Psoas muscle (tissue), 8 donors: ENCODE data around the gene PRKAR1A. TPM values are rescaled to one million over a fixed set of nuclear protein-coding genes. Genes with fewer than 3 reads are reported as not detected.

Experiments used
- ATAC-seq, 4 donors: fragments of 200-7000 bp; cut with Tn5 transposase; one replicate each; pipeline ENCODE4 v1.9.1; 2020; ENCODE audit warnings: moderate library complexity in 3 of 4, mild to moderate bottlenecking in 2 of 4
- DNase-seq, 2 donors: peaks; one replicate each; pipeline ENCODE4 v3.0.0-alpha.2; 2020
- H3K27ac ChIP-seq: fragments of 200-600 bp; one replicate; pipeline ENCODE4 v1.8.0; 2022
- H3K27me3 ChIP-seq, 3 donors: fragments of 200-600 bp in 1 of 3; one replicate each; pipeline versions ENCODE4 v1.6.1 to v1.8.0; 2013 to 2022; ENCODE audit warnings: low read length in 2 of 3, mild to moderate bottlenecking in 2 of 3, moderate library complexity in 1 of 3; ENCODE audit not compliant: insufficient read depth in 3 of 3
- H3K36me3 ChIP-seq, 2 donors: fragments of 200-600 bp in 1 of 2; one replicate each; pipeline versions ENCODE4 v1.6.1 to v1.8.0; 2013 to 2022; ENCODE audit warnings: low read depth in 1 of 2, mild to moderate bottlenecking in 1 of 2, moderate library complexity in 1 of 2; ENCODE audit not compliant: insufficient read depth in 1 of 2
- H3K4me1 ChIP-seq: fragments of 200-600 bp; one replicate; pipeline ENCODE4 v1.8.0; 2022
- H3K4me3 ChIP-seq: fragments of 200-600 bp; one replicate; pipeline ENCODE4 v1.8.0; 2022; ENCODE audit warnings: mild to moderate bottlenecking
- H3K9me3 ChIP-seq: fragments of 200-600 bp; one replicate; pipeline ENCODE4 v1.8.0; 2022
- CTCF ChIP-seq: fragments of 200-600 bp; IDR thresholded peaks from one replicate; pipeline ENCODE4 v1.8.0; 2022; ENCODE audit warnings: antibody characterized with exemption
- WGBS, 3 donors: extraction: QIAGEN DNeasy Blood & Tissue Kit; methylation state at CpG; one replicate each; pipeline versions ENCODE4 v1.1.6 to v1.1.7; 2013; 5-methylcytosine and 5-hydroxymethylcytosine counted together
- intact Hi-C, 2 donors: fragments of 100-400 bp; cut with DNase I; formaldehyde crosslinking; loops; one replicate each; pipeline versions ENCODE4 v1.11.0 to v1.14.2; 2022
- polyA plus RNA-seq, 3 donors: library from polyadenylated mRNA; stranded (reverse); fragments of 200-250 nt; gene quantifications; one replicate each; pipeline ENCODE4 v1.2.3, GENCODE V29; 2013
- total RNA-seq, 4 donors: library from RNA; stranded (reverse); fragmentation: NEBNext Ultra II Directional in 2 of 4; extraction: Animal tissue kit (Norgen Biotek cat#: 25700) in 2 of 4; gene quantifications; one replicate each; pipeline versions ENCODE4 v1.2.1 to v1.2.4, GENCODE V29; 2021 to 2023
- donor health status: healthy with polysubstance abuse.
- donor health status: DM: no; HTN: no; CAD: no; lungs with moderate emphysema.
- donor health status: Bipolar disorder and iron deficiency.
- donor health status: healthy.
- donor health status: DM: yes; HTN: yes; CAD: no.
- donor health status: DM: no; HTN: no; CAD: no.
- donor health status: DM: no; HTN: no; CAD: no.
- donor health status: DM: yes; HTN: yes; CAD: no.

The PRKAR1A gene
- total and polyA plus RNA-seq, 7 donors: 145 to 2,295 (median 386) TPM

- no peaks in the 10 kb centered on the region for H3K36me3 ChIP-seq
- H3K4me1 ChIP-seq: no peaks in the 10 kb centered on the region
- ATAC-seq (no peak), DNase-seq (no peak)
- no peak overlapping the region for H3K27ac ChIP-seq
- H3K9me3 ChIP-seq: no peaks in the 10 kb centered on the region
- H3K27me3 ChIP-seq: no peaks in the 10 kb centered on the region
- no peak overlapping the region for H3K4me3 ChIP-seq
- TF ChIP-seq CTCF: no peak
- intact Hi-C loops: no loop called here
Observed at GRCh38 chr17:68569346-68569745, 57.1 kb downstream of the PRKAR1A start.

- 58 to 64% (median 59%) methylated on average over 1 of the region's 1 CpG for WGBS, 3 donors
- H3K27me3 ChIP-seq: no peaks in the 10 kb centered on the region
- no peak for ATAC-seq
- DNase-seq: no peak
- no peak for TF ChIP-seq CTCF
- intact Hi-C loops: no loop called here
- H3K36me3 ChIP-seq: no peaks in the 10 kb centered on the region
- no peaks in the 10 kb centered on the region for H3K4me1 ChIP-seq
- H3K9me3 ChIP-seq: no peaks in the 10 kb centered on the region
- no peak overlapping the region for H3K27ac ChIP-seq
- H3K4me3 ChIP-seq: no peak overlapping the region
Observed at GRCh38 chr17:68570526-68570925, 58.3 kb downstream of the PRKAR1A start.

- DNase-seq: no peak
- no peak overlapping the region for H3K27ac ChIP-seq
Observed at GRCh38 chr17:68572138-68572842, 60.1 kb downstream of the PRKAR1A start.

GRCh38 chr17:68573338-68573737 lies 61.1 kb downstream of the PRKAR1A start:
- H3K27me3 ChIP-seq: no peaks in the 10 kb centered on the region
- H3K36me3 ChIP-seq: no peaks in the 10 kb centered on the region
- intact Hi-C loops: no loop called here
- TF ChIP-seq CTCF: no peak
- ATAC-seq (no peak), DNase-seq (no peak)
- H3K27ac ChIP-seq: no peak overlapping the region
- H3K4me3 ChIP-seq: no peak overlapping the region
- H3K9me3 ChIP-seq: no peaks in the 10 kb centered on the region
- no peaks in the 10 kb centered on the region for H3K4me1 ChIP-seq
- 88 to 98% (median 97%) methylated on average over 1 of the region's 1 CpG for WGBS, 3 donors

More at GRCh38 chr17:68572138-68572842, 60.1 kb downstream of the PRKAR1A start:
- H3K27me3 ChIP-seq: no peaks in the 10 kb centered on the region
- whole genome bisulfite sequencing, 3 donors: 81 to 86% (median 83%) methylated on average over 6 of the region's 6 CpGs
- intact Hi-C loops: no loop called here
- no peaks in the 10 kb centered on the region for H3K4me1 ChIP-seq
- no peak overlapping the region for H3K4me3 ChIP-seq
- ATAC-seq: no peak
- TF ChIP-seq CTCF: no peak
- no peaks in the 10 kb centered on the region for H3K9me3 ChIP-seq
- no peaks in the 10 kb centered on the region for H3K36me3 ChIP-seq

GRCh38 chr17:68576137-68576536 lies 63.9 kb downstream of the PRKAR1A start:
- H3K36me3 ChIP-seq: no peaks in the 10 kb centered on the region
- H3K4me1 ChIP-seq: no peaks in the 10 kb centered on the region
- H3K4me3 ChIP-seq: no peak overlapping the region
- 80 to 94% (median 84%) methylated on average over 2 of the region's 2 CpGs for WGBS, 3 donors
- no peaks in the 10 kb centered on the region for H3K27me3 ChIP-seq
- intact Hi-C loops: no loop called here
- no peak for TF ChIP-seq CTCF
- no peak for DNase-seq
- H3K9me3 ChIP-seq: no peaks in the 10 kb centered on the region
- ATAC-seq: no peak
- H3K27ac ChIP-seq: no peak overlapping the region
